Breast epithelium (tissue), 4 donors: ENCODE measurements around the gene KLHL15. TPM values are rescaled to one million over a fixed set of nuclear protein-coding genes. Genes with fewer than 3 reads are reported as not detected.

Experiments
- DNase-seq, 2 donors: peaks; one replicate each; pipeline ENCODE4 v3.0.0-alpha.2; 2019; ENCODE audit warnings: low spot score in 2 of 2
- H3K27ac ChIP-seq, 2 donors: fragments of 200-600 bp; sonication (generic) in 1 of 2; one replicate each; pipeline ENCODE4 v1.5.1; 2016 to 2019; ENCODE audit warnings: mild to moderate bottlenecking in 1 of 2
- H3K27me3 ChIP-seq, 2 donors: fragments of 200-600 bp; sonication (generic) in 1 of 2; one replicate each; pipeline versions ENCODE4 v1.5.1 to v1.6.0; 2017 to 2019; ENCODE audit warnings: control low read depth in 1 of 2, mild to moderate bottlenecking in 1 of 2
- H3K36me3 ChIP-seq: fragments of 200-600 bp; one replicate; pipeline ENCODE4 v1.5.1; 2019
- H3K4me1 ChIP-seq, 2 donors: fragments of 200-600 bp; sonication (generic); one replicate each; pipeline ENCODE4 v1.5.1; 2016 to 2019; ENCODE audit warnings: control low read depth in 1 of 2
- H3K4me3 ChIP-seq, 3 donors: fragments of 200-600 bp; sonication (generic); 1 replicate in 2 of 3; 2 replicates in 1 of 3; pipeline ENCODE4 v1.5.1; 2016 to 2019; ENCODE audit warnings: mild to moderate bottlenecking in 3 of 3, moderate library complexity in 2 of 3
- H3K9me3 ChIP-seq, 2 donors: fragments of 200-600 bp; sonication (generic) in 1 of 2; one replicate each; pipeline ENCODE4 v1.5.1; 2016 to 2019; ENCODE audit warnings: control low read depth in 1 of 2
- POLR2A ChIP-seq: fragments of 450-650 bp; IDR thresholded peaks from one replicate; pipeline ENCODE4 v1.6.1; 2016; ENCODE audit warnings: antibody characterized with exemption, mild to moderate bottlenecking, moderate library complexity
- POLR2AphosphoS5 ChIP-seq, 3 donors: sonication (generic); formaldehyde crosslinking; IDR thresholded peaks; one replicate each; pipeline ENCODE4 v1.6.1; 2017; ENCODE audit warnings: antibody characterized with exemption in 3 of 3
- intact Hi-C: fragments of 100-400 bp; cut with DNase I; formaldehyde crosslinking; loops from one replicate; pipeline ENCODE4 v1.15.1; 2023; ENCODE audit warnings: low total_unique reads
- total RNA-seq, 3 donors: library from RNA; depleted of rRNA; stranded (reverse); fragments of >200 nt; gene quantifications; one replicate each; pipeline ENCODE4 v1.1.0, GENCODE V29; 2016
- TF ChIP-seq, protein P1 (sequence below), 3 donors: fragments of 450-650 bp; IDR thresholded peaks; one replicate each; pipeline ENCODE4 v1.5.1; 2016 to 2017; ENCODE audit warnings: antibody characterized with exemption in 3 of 3, mild to moderate bottlenecking in 3 of 3, moderate library complexity in 3 of 3

Gene KLHL15
- total RNA-seq, 3 donors from 2014 or later: 6.9 to 16.5 (median 10.4) TPM

DNA sequence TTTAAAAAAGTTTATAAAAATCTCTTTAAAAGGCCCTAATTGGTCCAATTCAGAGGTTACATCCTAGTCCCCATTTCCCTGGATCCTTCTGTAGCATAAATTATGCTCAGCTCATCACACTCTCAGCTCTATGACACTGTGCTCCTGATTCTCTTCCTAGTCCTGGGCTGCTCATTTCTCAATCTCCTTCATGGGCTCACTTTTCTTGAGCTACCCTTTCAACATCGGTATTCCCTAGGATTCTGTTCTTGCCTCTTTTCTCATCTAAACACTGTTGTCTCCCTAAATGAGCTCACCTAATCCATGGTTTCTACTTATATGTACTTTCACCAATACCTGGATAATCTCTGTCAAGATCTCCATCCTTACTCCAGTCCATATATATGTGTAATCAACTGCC, 14.7 kb downstream of the KLHL15 start:
- no peaks in the 10 kb centered on the region for H3K4me1 ChIP-seq
- H3K36me3 ChIP-seq: no peaks in the 10 kb centered on the region
- DNase-seq: no peak
- TF ChIP-seq POLR2AphosphoS5 (IDR thresholded peaks at IDR 0.05): no peak
- H3K27ac ChIP-seq: no peak overlapping the region
- no peaks in the 10 kb centered on the region for H3K9me3 ChIP-seq
- H3K4me3 ChIP-seq: no peak overlapping the region
- intact Hi-C loops: no loop called here
- peaks cover 0 to 44% of the 10 kb centered on the region in 2 donors for H3K27me3 ChIP-seq

DNA sequence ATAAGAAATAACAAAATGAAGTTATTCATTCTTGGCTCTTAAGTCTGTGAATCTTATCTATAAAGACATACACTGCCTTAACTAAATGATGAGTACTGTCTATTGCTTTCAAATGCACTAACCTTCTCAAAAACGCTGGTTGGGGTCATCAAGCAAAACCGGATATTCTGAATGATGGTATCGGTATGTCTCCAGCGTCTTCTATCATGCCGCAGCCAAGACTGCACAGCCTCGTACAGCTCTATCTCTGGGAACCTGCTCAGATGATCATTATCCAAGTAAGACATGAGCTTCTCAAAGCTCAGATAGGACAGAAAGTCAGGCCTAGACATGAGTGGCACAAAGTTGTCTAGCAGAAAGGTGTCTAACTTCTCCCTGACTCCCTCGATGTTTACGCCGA, 21.1 kb downstream of the KLHL15 start:
- TF ChIP-seq POLR2AphosphoS5 (IDR thresholded peaks at IDR 0.05) (no peak), POLR2A (no peak)
- TF ChIP-seq, protein P1, sequence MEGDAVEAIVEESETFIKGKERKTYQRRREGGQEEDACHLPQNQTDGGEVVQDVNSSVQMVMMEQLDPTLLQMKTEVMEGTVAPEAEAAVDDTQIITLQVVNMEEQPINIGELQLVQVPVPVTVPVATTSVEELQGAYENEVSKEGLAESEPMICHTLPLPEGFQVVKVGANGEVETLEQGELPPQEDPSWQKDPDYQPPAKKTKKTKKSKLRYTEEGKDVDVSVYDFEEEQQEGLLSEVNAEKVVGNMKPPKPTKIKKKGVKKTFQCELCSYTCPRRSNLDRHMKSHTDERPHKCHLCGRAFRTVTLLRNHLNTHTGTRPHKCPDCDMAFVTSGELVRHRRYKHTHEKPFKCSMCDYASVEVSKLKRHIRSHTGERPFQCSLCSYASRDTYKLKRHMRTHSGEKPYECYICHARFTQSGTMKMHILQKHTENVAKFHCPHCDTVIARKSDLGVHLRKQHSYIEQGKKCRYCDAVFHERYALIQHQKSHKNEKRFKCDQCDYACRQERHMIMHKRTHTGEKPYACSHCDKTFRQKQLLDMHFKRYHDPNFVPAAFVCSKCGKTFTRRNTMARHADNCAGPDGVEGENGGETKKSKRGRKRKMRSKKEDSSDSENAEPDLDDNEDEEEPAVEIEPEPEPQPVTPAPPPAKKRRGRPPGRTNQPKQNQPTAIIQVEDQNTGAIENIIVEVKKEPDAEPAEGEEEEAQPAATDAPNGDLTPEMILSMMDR (IDR thresholded peaks at IDR 0.05): no peak
- Histone ChIP-seq H3K27me3 (peaks cover 0 to 7% of the 10 kb centered on the region in 2 donors), H3K27ac (no peak overlapping the region), H3K4me3 (no peak overlapping the region), H3K36me3 (no peaks in the 10 kb centered on the region), H3K4me1 (no peaks in the 10 kb centered on the region), H3K9me3 (no peaks in the 10 kb centered on the region)
- no peak for DNase-seq
- intact Hi-C loops: loop anchor here (5.0 kb wide), 1 partner anchor 89 kb away; no protein-coding TSS in a partner anchor

DNA sequence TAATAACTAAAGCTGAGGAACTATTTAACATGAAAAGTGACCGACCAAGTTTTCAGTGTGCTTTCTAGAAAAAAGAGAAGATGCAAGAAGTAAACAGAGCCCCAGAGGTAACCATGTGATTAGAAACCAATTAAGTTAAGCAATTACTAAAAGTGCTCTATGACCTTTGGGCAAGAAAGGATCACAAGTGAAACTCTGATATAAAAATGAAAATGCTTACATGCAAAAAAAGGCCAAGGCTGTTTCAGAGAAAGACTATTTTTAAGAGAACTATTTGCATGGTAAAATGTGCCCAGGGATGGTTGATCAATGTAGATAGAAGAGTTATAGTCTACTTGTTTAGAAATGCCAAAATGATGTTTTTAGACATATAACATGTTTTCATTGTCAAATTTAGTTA, 22.0 kb downstream of the KLHL15 start:
- H3K4me3 ChIP-seq: no peak overlapping the region
- H3K27me3 ChIP-seq: peaks cover 0 to 1% of the 10 kb centered on the region in 2 donors
- DNase-seq: no peak
- H3K27ac ChIP-seq: no peak overlapping the region
- TF ChIP-seq POLR2A (no peak), POLR2AphosphoS5 (IDR thresholded peaks at IDR 0.05) (no peak)
- TF ChIP-seq, protein P1 (IDR thresholded peaks at IDR 0.05): no peak
- H3K36me3 ChIP-seq: no peaks in the 10 kb centered on the region
- H3K9me3 ChIP-seq: no peaks in the 10 kb centered on the region
- no peaks in the 10 kb centered on the region for H3K4me1 ChIP-seq
- intact Hi-C loops: loop anchor here (5.0 kb wide), 1 partner anchor 88 kb away; no protein-coding TSS in a partner anchor

DNA sequence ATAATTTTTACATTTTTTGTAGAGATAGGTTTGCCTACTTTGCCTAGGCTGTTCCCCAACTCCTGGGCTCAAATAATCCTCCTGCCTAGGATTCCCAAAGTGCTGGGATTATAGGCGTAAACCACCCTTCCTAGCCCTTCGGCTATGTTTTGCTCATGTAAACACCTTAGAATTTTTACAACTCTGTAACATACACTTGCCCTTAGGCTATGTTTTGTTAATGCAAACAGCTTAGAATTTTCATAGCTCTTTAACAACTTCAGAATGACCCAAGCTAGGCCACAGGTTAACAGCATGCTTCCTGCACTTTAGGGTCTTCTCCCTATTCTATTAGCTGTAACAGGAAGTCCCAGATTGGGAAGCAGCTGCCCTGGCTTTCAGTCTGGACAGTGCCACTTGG, 24.2 kb downstream of the KLHL15 start:
- DNase-seq: no peak
- Histone ChIP-seq H3K36me3 (no peaks in the 10 kb centered on the region), H3K27ac (no peak overlapping the region), H3K27me3 (peaks cover 0 to 6% of the 10 kb centered on the region in 2 donors), H3K9me3 (no peaks in the 10 kb centered on the region), H3K4me1 (no peaks in the 10 kb centered on the region), H3K4me3 (no peak overlapping the region)
- TF ChIP-seq POLR2AphosphoS5 (IDR thresholded peaks at IDR 0.05) (no peak), POLR2A (no peak)
- TF ChIP-seq, protein P1 (IDR thresholded peaks at IDR 0.05): no peak
- intact Hi-C loops: no loop called here

DNA sequence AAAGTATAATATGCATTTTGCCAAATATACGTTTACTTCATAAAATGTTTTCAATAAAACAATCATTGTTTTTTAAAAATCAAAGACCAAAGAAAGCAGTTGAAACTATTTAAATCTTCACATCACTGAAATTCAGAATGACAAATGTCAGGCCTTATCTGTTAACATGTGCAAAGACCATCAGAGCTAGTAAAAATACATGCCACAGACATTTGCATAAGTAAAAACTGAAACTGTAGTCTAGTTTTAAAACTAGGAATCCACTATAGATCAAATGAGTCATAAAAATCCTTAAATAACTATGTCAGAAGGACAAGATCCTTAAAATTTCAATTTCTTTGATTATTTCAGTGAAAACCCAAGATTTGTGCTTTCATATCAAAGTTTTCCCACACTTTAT, 24.8 kb downstream of the KLHL15 start:
- no peak overlapping the region for H3K4me3 ChIP-seq
- no peaks in the 10 kb centered on the region for H3K4me1 ChIP-seq
- no peak for DNase-seq
- H3K36me3 ChIP-seq: no peaks in the 10 kb centered on the region
- intact Hi-C loops: no loop called here
- peaks cover 0 to 8% of the 10 kb centered on the region in 2 donors for H3K27me3 ChIP-seq
- no peaks in the 10 kb centered on the region for H3K9me3 ChIP-seq
- H3K27ac ChIP-seq: no peak overlapping the region
- TF ChIP-seq POLR2AphosphoS5 (IDR thresholded peaks at IDR 0.05) (no peak), POLR2A (no peak)
- TF ChIP-seq, protein P1 (IDR thresholded peaks at IDR 0.05): no peak

DNA sequence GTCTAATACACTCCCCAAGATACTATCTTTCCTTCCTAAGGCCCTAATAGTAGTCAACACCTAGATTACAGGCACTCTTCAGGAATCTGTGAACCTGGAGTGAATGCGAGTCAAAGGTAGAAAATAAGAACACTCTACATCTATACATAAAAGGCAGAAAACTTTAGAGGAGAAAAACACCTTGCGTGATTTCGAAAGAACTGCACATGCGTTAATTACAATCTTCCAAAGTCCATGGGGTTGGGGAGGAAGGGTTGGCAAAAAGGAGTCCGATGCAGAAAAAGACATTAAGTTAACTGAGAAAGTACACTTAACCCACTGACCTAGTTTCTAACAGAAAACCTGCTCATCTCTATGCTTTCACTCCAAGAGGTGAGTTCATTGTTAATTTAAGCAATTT, 27.3 kb downstream of the KLHL15 start:
- Histone ChIP-seq H3K27me3 (peaks cover 0 to 16% of the 10 kb centered on the region in 2 donors), H3K4me3 (no peak overlapping the region), H3K27ac (no peak overlapping the region), H3K4me1 (no peaks in the 10 kb centered on the region), H3K9me3 (no peaks in the 10 kb centered on the region), H3K36me3 (no peaks in the 10 kb centered on the region)
- no peak for TF ChIP-seq POLR2A
- TF ChIP-seq, protein P1 (IDR thresholded peaks at IDR 0.05): no peak
- TF ChIP-seq POLR2AphosphoS5 (IDR thresholded peaks at IDR 0.05): no peak
- intact Hi-C loops: no loop called here
- DNase-seq: no peak
